ENCODE measurements around the gene CLCN7. TPM values are rescaled to one million over a fixed set of nuclear protein-coding genes. Genes with fewer than 3 reads are reported as not detected.

CLCN7 gene
- polyA plus RNA-seq, 3 donors: 37.4 to 249 (median 56.5) TPM

GRCh38 chr16:1468426-1468810 lies 6.4 kb downstream of the CLCN7 start:
- Histone ChIP-seq H3K79me2 (ENCODE audit: insufficient read depth, low read length) (peaks cover 97% of the 10 kb centered on the region), H3K36me3 (replicated peaks in 1 of 2; ENCODE audit: control insufficient read depth in 1 of 2, insufficient read depth in 2 of 2, low read length in 2 of 2) (peaks cover 19 to 32% of the 10 kb centered on the region in 2 donors), H2AFZ (ENCODE audit: insufficient read depth, low read depth, low read length, poor library complexity, severe bottlenecking) (no peak overlapping the region), H3K27me3 (ENCODE audit: control insufficient read depth in 2 of 2, insufficient read depth in 2 of 2, low read length in 2 of 2) (no peaks in the 10 kb centered on the region), H3K4me3 (replicated peaks in 1 of 3; ENCODE audit: low read depth in 2 of 3, low read length in 3 of 3) (no peak overlapping the region), H3K4me1 (ENCODE audit: control insufficient read depth in 1 of 2, insufficient read depth in 2 of 2, low read length in 2 of 2) (peaks cover 43 to 61% of the 10 kb centered on the region in 2 donors), H3K27ac (ENCODE audit: low read depth in 1 of 2, low read length in 2 of 2) (peak overlapping the region in 1 of 2 donors; percentile 70), H3K4me2 (replicated peaks; ENCODE audit: extremely low read depth, low read length, poor library complexity, severe bottlenecking) (no peak overlapping the region), H4K20me1 (ENCODE audit: insufficient read depth, low read length) (peaks cover 56% of the 10 kb centered on the region), H3K9me3 (replicated peaks in 1 of 2; ENCODE audit: control insufficient read depth in 1 of 2, insufficient read depth in 1 of 2, low read length in 2 of 2) (no peaks in the 10 kb centered on the region), H3K9ac (ENCODE audit: insufficient read depth, low read length, poor library complexity, severe bottlenecking) (no peak overlapping the region)
- peaks cover 0 to 8% (median 0%) of the 10 kb centered on the region in 3 donors for H3K27me3 Mint-ChIP-seq (ENCODE audit: low read depth in 3 of 3)
- intact Hi-C loops (cut with micrococcal nuclease): no loop called here
- peaks cover 0 to 5% (median 0%) of the 10 kb centered on the region in 7 donors for H3K9me3 Mint-ChIP-seq
- H3K27ac Mint-ChIP-seq: peak overlapping the region in 5 of 7 donors; percentile 19 to 95 (median 84)
- 85% methylated on average over 8 of the region's 22 CpGs for WGBS (ENCODE audit: insufficient coverage)
- no peak for TF ChIP-seq CTCF (IDR thresholded peaks at IDR 0.05)
- H3K36me3 Mint-ChIP-seq: peaks cover 14 to 45% of the 10 kb centered on the region in 2 donors
- peaks cover 54% of the 10 kb centered on the region for H3K4me1 Mint-ChIP-seq
- H3K4me3 Mint-ChIP-seq: no peak overlapping the region
- DNase-seq: no peak

- H3K9me3 ChIP-seq (replicated peaks in 1 of 2; ENCODE audit: control insufficient read depth in 1 of 2, insufficient read depth in 1 of 2, low read length in 2 of 2): no peaks in the 10 kb centered on the region
- H3K4me1 ChIP-seq (ENCODE audit: control insufficient read depth in 1 of 2, insufficient read depth in 2 of 2, low read length in 2 of 2): peaks cover 30 to 47% of the 10 kb centered on the region in 2 donors
- no peak overlapping the region for H3K4me3 ChIP-seq (replicated peaks in 1 of 3; ENCODE audit: low read depth in 2 of 3, low read length in 3 of 3)
- Mint-ChIP-seq H3K27me3 (ENCODE audit: low read depth in 3 of 3) (peaks cover 0 to 10% (median 0%) of the 10 kb centered on the region in 3 donors), H3K27ac (peak overlapping the region; percentile 55 to 91 (median 74)), H3K9me3 (peaks cover 0 to 5% (median 0%) of the 10 kb centered on the region in 7 donors), H3K4me1 (peaks cover 43% of the 10 kb centered on the region), H3K4me3 (no peak overlapping the region), H3K36me3 (peaks cover 20 to 49% of the 10 kb centered on the region in 2 donors)
- H3K9ac ChIP-seq (ENCODE audit: insufficient read depth, low read length, poor library complexity, severe bottlenecking): peak overlapping the region; percentile 21
- DNase-seq: peak; percentile 23 to 48 (median 33)
- H3K27ac ChIP-seq (ENCODE audit: low read depth in 1 of 2, low read length in 2 of 2): peak overlapping the region in 1 of 2 donors; percentile 70
- H3K36me3 ChIP-seq (replicated peaks in 1 of 2; ENCODE audit: control insufficient read depth in 1 of 2, insufficient read depth in 2 of 2, low read length in 2 of 2): peaks cover 27 to 46% of the 10 kb centered on the region in 2 donors
- 79% methylated on average over 7 of the region's 14 CpGs for WGBS (ENCODE audit: insufficient coverage)
- TF ChIP-seq CTCF (IDR thresholded peaks at IDR 0.05): no peak
- peaks cover 94% of the 10 kb centered on the region for H3K79me2 ChIP-seq (ENCODE audit: insufficient read depth, low read length)
- no peak overlapping the region for H3K4me2 ChIP-seq (replicated peaks; ENCODE audit: extremely low read depth, low read length, poor library complexity, severe bottlenecking)
- no peaks in the 10 kb centered on the region for H3K27me3 ChIP-seq (ENCODE audit: control insufficient read depth in 2 of 2, insufficient read depth in 2 of 2, low read length in 2 of 2)
- H2AFZ ChIP-seq (ENCODE audit: insufficient read depth, low read depth, low read length, poor library complexity, severe bottlenecking): no peak overlapping the region
- intact Hi-C loops (cut with micrococcal nuclease): no loop called here
- H4K20me1 ChIP-seq (ENCODE audit: insufficient read depth, low read length): peaks cover 70% of the 10 kb centered on the region
These were observed 7.8 kb downstream of the CLCN7 start for GRCh38 chr16:1466968-1467521.

All from CD14-positive monocyte (primary cell).